ES-I3 (cell line): ENCODE data around the gene ADAP1.
"Not testable (repeated sequence)": the region's sequence is repeated elsewhere in the genome, so short reads cannot be mapped to it uniquely, and the experiment has no call there.

ENCODE experiments used
- H3K36me3 ChIP-seq: 2 replicates; pipeline ENCODE4 v1.6.1; 2013; ENCODE audit warnings: mild to moderate bottlenecking, low read length, control low read depth, moderate library complexity; ENCODE audit not compliant: insufficient read depth
- H3K4me1 ChIP-seq: 2 replicates; pipeline ENCODE4 v1.6.1; 2013; ENCODE audit warnings: mild to moderate bottlenecking, control low read depth, low read length; ENCODE audit not compliant: insufficient read depth
- H3K9ac ChIP-seq: 2 replicates; pipeline ENCODE4 v1.6.1; 2013; ENCODE audit warnings: low read depth, mild to moderate bottlenecking, low read length, moderate library complexity
- H3K9me3 ChIP-seq: 2 replicates; pipeline ENCODE4 v1.6.1; 2013; ENCODE audit warnings: mild to moderate bottlenecking, low read length, moderate library complexity; ENCODE audit not compliant: control insufficient read depth, insufficient read depth

ADAP1 gene

DNA sequence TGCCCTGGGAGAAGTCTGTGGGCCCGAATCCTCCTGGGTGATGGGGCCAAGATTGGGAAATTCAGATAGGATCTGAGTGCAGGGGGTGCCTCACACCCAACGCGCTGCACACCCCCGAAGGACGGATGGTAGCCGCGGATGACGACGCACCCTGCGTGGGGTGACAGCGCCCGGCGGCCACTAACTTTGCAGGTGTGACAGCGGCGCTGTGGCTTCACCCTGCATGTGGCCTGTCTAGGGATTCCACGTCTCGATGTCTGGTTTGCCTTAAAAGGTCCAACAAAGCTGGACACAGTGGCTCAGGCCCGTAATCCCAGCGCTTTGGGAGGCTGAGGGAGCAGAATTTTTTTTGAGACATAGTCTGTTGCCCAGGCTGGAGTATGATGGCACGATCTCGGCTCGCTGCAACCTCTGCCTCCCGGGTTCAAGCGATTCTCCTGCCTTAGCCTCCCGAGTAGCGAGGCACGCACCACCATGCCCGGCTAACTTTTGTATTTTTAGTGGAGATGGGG lies 18.6 kb downstream of the ADAP1 start:
- Histone ChIP-seq H3K9me3 (no peaks in the 10 kb centered on the region), H3K36me3 (no peaks in the 10 kb centered on the region), H3K4me1 (no peaks in the 10 kb centered on the region), H3K9ac (no peak overlapping the region)

DNA sequence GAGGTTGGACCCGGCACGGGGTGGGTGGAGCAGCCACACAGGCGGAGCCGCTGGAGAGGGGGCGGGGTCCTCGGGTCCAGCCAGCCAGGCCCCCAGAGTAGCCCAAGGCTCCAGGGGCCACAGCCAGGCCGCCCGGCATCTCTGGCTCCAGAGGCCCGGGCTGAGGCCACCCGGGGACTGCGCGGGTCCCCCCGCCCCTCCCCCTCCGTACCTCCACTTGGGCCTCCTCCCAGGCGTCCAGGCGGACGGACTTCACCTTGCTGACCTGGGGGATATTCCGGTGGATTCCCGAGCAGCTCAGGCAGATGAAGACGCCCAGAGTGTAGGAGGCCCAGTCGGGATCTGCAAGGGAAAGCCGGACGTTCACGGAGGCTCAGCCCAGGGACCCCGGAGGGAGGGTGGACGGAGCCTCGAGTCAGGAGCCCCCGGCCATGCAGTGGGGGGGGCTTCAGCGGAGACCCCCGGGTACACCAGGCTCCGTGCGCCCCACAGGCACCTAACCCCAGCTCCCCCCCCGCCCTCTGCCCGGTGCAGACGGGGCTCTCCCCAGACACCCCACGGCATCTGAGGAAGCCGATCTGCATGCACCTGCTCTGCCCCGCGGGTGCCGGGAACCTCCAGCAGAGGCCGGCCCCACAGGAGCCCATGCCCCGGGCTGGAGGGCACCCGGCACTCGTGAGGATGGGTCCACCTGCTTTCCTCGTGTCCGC lies 19.2 kb downstream of the ADAP1 start:
- Histone ChIP-seq H3K4me1 (no peaks in the 10 kb centered on the region), H3K9ac (no peak overlapping the region), H3K9me3 (no peaks in the 10 kb centered on the region), H3K36me3 (no peaks in the 10 kb centered on the region)

DNA sequence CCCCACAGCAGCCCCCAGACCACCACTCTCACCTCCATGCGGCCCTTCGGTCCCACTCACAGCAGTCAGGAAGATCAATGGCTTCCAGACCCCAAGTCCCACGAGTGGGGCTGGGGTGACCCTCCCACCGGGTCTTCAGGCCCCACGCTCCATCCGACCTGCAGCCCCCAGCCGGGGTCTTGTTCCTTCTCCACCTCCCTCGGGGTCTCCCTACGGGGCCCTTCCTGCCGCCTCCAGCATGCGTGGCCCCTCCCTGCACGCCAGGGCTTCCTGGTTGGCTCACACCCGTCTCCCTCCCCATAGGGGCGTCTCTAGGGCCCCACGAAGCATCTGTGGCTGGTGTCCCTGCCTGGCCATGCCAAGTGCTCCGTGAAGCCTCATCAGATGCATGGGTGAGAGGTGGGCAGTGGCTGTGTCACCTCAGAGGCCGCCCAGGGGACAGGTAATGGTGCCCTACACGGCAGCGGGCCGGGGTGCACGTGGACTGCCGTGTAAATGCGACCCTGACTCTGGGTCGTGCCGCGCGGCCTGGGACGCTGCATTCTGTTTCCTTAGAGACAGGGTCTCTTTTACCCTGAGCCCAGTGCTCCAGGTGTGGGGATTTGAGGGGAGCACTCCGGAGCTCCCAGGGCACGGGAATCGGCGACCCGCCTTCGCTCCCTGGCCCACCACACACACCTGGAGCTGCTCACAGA lies 19.9 kb downstream of the ADAP1 start:
- Histone ChIP-seq H3K9ac (no peak overlapping the region), H3K36me3 (no peaks in the 10 kb centered on the region), H3K4me1 (no peaks in the 10 kb centered on the region)

GRCh38 chr7:932651-932975 lies 21.9 kb downstream of the ADAP1 start:
- Histone ChIP-seq H3K9ac (no peak overlapping the region), H3K9me3 (no peaks in the 10 kb centered on the region), H3K36me3 (no peaks in the 10 kb centered on the region), H3K4me1 (no peaks in the 10 kb centered on the region)

More for the DNA sequence above, 19.9 kb downstream of the ADAP1 start:
- no peaks in the 10 kb centered on the region for H3K9me3 ChIP-seq

DNA sequence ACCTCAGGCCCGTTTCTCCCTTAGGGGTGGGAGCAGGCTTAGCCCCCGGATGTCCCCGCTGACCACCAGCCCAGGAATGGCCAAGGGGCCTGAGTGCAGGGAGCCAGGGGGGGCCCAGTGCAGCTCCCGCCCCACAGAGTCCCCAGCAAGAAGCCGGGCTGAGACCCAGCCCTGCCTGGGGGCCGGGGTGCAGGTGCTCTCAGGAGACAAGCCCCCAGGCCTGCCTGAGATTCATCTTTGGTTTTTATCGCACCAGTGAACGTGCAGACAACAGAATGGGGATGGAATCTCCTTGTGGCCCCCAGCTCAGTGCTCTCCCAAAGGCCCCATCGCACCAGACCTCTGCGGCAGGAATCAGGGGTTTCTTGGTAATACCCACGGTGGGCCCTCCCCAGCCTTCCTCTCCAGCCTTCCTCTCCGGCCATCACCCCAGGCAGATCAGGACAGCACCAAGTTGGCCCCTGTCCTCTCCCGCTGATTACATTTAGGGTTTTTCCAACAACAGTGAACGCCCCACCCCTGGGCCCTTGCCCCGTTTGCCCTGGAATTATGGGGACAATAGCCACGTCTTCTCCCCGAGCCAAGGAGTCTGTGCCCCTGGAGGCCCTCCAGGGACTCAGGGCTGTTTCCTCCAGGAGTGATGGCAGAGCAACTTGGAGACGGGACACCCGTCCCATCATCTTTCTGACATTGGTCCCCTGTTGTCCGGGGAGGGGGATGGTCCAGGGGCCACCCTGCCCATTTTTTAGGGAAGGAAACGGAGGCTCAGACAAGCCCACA lies 22.4 kb downstream of the ADAP1 start:
- Histone ChIP-seq H3K9ac (no peak overlapping the region), H3K9me3 (no peaks in the 10 kb centered on the region), H3K36me3 (no peaks in the 10 kb centered on the region), H3K4me1 (no peaks in the 10 kb centered on the region)

DNA sequence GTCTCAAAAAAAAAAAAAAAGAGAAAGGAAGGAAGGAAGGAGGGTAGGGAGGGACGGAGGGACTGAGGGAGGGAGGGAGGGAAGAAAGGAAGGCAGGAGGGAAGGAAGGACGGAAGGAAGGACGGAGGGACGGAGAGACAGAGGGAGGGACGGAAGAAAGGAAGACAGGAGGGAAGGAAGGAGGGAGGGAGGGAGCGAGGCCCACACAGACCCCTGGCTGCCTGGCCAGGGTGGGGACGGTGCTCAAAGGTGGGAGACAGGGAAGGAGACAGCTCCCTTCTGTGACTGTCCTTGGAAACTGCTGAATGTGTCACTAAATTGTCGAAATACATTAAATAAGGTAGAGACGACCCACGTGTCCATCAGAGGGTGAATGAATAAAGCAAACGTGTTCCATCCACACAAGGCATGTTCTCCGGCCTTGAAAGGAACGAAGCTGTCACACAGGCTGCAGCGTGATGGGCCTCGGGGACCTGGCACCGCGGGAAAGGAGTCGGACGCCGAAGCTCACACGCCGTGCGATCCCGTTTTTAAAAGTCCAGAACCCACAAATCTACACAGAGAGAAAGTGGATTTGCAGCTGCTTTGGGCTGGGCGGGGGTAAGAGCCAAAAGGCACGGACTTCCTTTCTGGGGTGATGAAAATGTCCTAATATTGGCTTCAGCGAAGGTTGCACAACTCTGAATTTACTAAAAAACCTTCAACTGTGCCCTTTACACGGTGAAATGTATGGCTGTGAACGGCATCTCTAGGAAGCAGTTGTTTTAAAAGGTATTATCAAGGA lies 23.3 kb downstream of the ADAP1 start:
- Histone ChIP-seq H3K9me3 (no peaks in the 10 kb centered on the region), H3K4me1 (no peaks in the 10 kb centered on the region), H3K9ac (no peak overlapping the region), H3K36me3 (no peaks in the 10 kb centered on the region)

- no peaks in the 10 kb centered on the region for H3K9me3 ChIP-seq
- no peaks in the 10 kb centered on the region for H3K4me1 ChIP-seq
- no peaks in the 10 kb centered on the region for H3K36me3 ChIP-seq
- H3K9ac ChIP-seq: no peak overlapping the region
These were observed 25.2 kb downstream of the ADAP1 start for GRCh38 chr7:929311-929711.

- peaks cover 3% of the 10 kb centered on the region; the same call in 1 of the 2 replicates for H3K4me1 ChIP-seq
- no peaks in the 10 kb centered on the region for H3K36me3 ChIP-seq
- H3K9me3 ChIP-seq: no peaks in the 10 kb centered on the region
- H3K9ac ChIP-seq: no peak overlapping the region
These were observed 27.3 kb downstream of the ADAP1 start for GRCh38 chr7:927031-927671.

DNA sequence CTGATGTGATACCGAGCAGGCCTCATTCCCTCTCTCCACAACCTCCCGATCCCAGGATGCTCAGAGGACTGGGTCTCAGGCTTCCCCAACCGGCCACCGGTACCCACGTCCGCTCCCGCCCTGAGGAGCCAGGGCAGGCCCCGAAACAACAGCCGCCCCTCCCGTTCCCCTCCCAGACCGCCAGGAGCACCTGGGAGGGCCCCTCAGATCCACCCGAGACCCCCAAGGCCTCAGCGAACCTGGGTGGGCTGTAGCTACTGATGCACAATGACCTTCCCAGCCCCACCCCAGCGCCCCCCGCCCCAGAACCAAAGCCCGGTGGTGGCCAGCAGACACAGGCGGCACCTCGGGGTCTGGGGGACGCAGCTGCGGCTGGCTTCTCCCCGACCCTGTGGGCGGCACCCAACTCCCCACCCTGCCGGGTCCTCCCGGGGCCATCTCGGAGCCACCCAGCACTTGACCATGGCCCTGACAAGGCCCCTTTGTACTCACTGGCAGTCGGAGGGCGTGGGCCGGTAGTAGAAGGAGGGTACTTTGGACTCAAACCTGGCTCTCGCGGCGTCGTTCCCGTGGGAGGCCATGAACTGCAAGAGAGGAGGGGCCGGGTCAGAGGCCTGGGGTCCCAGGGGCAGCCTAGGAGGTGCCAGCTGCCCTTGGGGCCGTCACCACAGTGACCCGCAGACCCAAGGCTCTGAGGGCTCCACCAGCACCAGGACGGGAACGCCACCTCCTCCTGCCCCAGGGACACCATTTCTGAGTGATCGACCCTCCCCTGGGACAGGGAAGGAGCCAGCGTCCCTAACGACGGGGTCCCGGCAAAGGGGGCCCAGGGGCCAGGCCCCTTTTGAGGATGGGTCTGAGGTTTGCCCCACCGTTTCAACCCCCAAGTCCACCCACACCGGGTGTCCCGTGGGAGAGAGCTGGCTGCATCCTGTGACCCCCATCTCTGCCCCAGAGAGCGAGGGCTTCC lies 28.1 kb downstream of the ADAP1 start:
- Histone ChIP-seq H3K36me3 (no peaks in the 10 kb centered on the region), H3K9me3 (no peaks in the 10 kb centered on the region), H3K9ac (no peak overlapping the region), H3K4me1 (peaks cover 3% of the 10 kb centered on the region; the same call in 1 of the 2 replicates)

DNA sequence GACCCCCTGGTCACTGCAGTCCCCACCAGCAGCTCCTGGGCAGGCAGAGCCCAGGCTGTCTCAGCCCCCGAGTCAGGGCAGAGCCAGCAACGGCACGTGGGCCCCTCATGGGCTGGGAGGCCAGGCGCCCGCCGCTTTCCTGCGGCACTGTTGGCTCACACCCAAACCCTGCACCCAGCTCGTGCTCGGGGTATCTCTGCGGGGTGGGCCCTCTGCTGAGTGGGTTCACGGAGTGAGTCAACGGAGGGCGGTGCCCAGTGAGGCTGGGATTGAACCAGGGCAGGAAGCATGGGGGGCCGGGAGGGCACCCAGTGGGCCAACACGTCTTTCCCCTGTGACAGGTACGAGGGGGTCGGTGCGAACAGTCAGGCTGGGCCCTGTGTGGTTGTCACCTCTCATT lies 28.9 kb downstream of the ADAP1 start:
- Histone ChIP-seq H3K4me1 (peaks cover 3% of the 10 kb centered on the region; the same call in 1 of the 2 replicates), H3K9me3 (no peaks in the 10 kb centered on the region), H3K36me3 (no peaks in the 10 kb centered on the region), H3K9ac (no peak overlapping the region)

DNA sequence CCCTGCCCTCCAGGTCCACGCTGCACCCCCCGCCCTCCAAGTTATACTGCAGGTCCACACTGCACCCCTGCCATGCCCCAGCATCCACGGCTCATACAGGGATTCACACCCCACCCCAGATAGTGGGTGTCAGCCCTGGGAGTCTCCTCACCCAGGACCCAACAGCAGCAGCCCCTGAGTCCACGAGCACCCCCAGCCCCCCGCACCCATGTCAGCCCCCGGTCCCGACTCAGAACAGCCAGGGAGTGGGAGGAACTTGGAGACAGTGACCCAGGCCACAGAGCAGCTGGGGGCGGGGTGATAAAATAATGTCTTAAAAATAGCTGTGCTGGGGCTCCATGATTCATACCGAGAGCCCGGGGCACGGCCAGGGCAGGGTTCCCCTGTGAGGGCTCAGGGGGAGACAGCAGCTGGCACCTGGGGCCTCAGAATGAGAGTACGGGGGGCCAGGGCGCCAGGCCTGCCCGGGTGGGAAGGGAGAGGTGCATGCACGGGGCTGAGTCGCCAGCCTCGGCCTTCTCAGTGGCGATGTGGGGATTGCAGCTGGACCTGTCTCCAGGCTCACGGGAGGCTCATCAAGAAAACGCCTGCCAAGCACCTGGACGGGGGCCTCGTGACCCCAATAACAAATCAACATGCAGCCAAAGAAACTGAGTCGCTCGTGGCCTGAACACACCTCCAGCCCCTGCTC lies 29.8 kb downstream of the ADAP1 start:
- Histone ChIP-seq H3K36me3 (no peaks in the 10 kb centered on the region), H3K9ac (no peak overlapping the region)

GRCh38 chr7:924042-924441 lies 30.4 kb downstream of the ADAP1 start:
- H3K9me3 ChIP-seq, H3K36me3 ChIP-seq, H3K4me1 ChIP-seq, H3K9ac ChIP-seq: not testable (repeated sequence)

More for the DNA sequence above, 29.8 kb downstream of the ADAP1 start:
- Histone ChIP-seq H3K4me1 (peaks cover 3% of the 10 kb centered on the region; the same call in 1 of the 2 replicates), H3K9me3 (no peaks in the 10 kb centered on the region)
